ENCODE measurements around the gene KCTD1. TPM values are rescaled to one million over a fixed set of nuclear protein-coding genes. Genes with fewer than 3 reads are reported as not detected.
A peak's percentile ranks its signal among the peaks of the same experiment; 100 is the strongest.

The KCTD1 gene
- total RNA-seq, 6 experiments from 2014 or later: 2.9 to 6.8 (median 4.8) TPM

- WGBS (ENCODE audit: insufficient coverage, low coverage, low lambda C conversion rate, missing lambda C conversion rate): 25% methylated on average over 1 of the region's 9 CpGs
- intact Hi-C loops (cut with DNase I): no loop called here
- H3K27ac ChIP-seq: no peak overlapping the region
- TF ChIP-seq CTCF (IDR thresholded peaks at IDR 0.05): no peak
- TF ChIP-seq POLR2A (IDR thresholded peaks at IDR 0.05): no peak
- H3K4me1 ChIP-seq: no peaks in the 10 kb centered on the region
- peak in 1 of 3 donors; percentile 8 for DNase-seq
- no peak for ATAC-seq
- H3K36me3 ChIP-seq: no peaks in the 10 kb centered on the region
- H3K27me3 ChIP-seq: no peaks in the 10 kb centered on the region
- no peaks in the 10 kb centered on the region for H3K9me3 ChIP-seq
- no peak overlapping the region for H3K4me3 ChIP-seq
These were observed 126.4 kb downstream of the KCTD1 start for GRCh38 chr18:26421931-26422330.

- no CpG with 5 or more reads among the region's 6 CpGs for WGBS (ENCODE audit: insufficient coverage, low coverage, low lambda C conversion rate, missing lambda C conversion rate)
- no peaks in the 10 kb centered on the region for H3K9me3 ChIP-seq
- intact Hi-C loops (cut with DNase I): no loop called here
- no peak overlapping the region for H3K4me3 ChIP-seq
- no peaks in the 10 kb centered on the region for H3K27me3 ChIP-seq
- TF ChIP-seq CTCF (IDR thresholded peaks at IDR 0.05) (no peak), POLR2A (IDR thresholded peaks at IDR 0.05) (no peak)
- peak in 1 of 3 donors; percentile 22 for DNase-seq
- H3K4me1 ChIP-seq: no peaks in the 10 kb centered on the region
- no peak for ATAC-seq
- H3K36me3 ChIP-seq: no peaks in the 10 kb centered on the region
- H3K27ac ChIP-seq: no peak overlapping the region
These were observed 126.8 kb downstream of the KCTD1 start for GRCh38 chr18:26421503-26421902.

- intact Hi-C loops (cut with DNase I): no loop called here
- DNase-seq (no peak), ATAC-seq (no peak)
- 61% methylated on average over 9 of the region's 9 CpGs for WGBS (ENCODE audit: insufficient coverage, low coverage, low lambda C conversion rate, missing lambda C conversion rate)
- Histone ChIP-seq H3K27ac (no peak overlapping the region), H3K9me3 (no peaks in the 10 kb centered on the region), H3K4me1 (no peaks in the 10 kb centered on the region), H3K4me3 (no peak overlapping the region), H3K27me3 (no peaks in the 10 kb centered on the region), H3K36me3 (no peaks in the 10 kb centered on the region)
- TF ChIP-seq CTCF (IDR thresholded peaks at IDR 0.05) (no peak), POLR2A (IDR thresholded peaks at IDR 0.05) (no peak)
These were observed 128.6 kb downstream of the KCTD1 start for GRCh38 chr18:26419746-26420145.

- Histone ChIP-seq H3K36me3 (no peaks in the 10 kb centered on the region), H3K27ac (no peak overlapping the region), H3K4me3 (no peak overlapping the region), H3K4me1 (no peaks in the 10 kb centered on the region), H3K27me3 (no peaks in the 10 kb centered on the region), H3K9me3 (no peaks in the 10 kb centered on the region)
- DNase-seq (no peak), ATAC-seq (no peak)
- TF ChIP-seq POLR2A (IDR thresholded peaks at IDR 0.05): no peak
- TF ChIP-seq CTCF (IDR thresholded peaks at IDR 0.05): no peak
- intact Hi-C loops (cut with DNase I): no loop called here
- 77% methylated on average over 4 of the region's 4 CpGs for WGBS (ENCODE audit: insufficient coverage, low coverage, low lambda C conversion rate, missing lambda C conversion rate)
These were observed 130.1 kb downstream of the KCTD1 start for GRCh38 chr18:26418225-26418624.

GRCh38 chr18:26417190-26417589 lies 131.2 kb downstream of the KCTD1 start:
- no peaks in the 10 kb centered on the region for H3K9me3 ChIP-seq
- H3K27me3 ChIP-seq: no peaks in the 10 kb centered on the region
- H3K36me3 ChIP-seq: no peaks in the 10 kb centered on the region
- intact Hi-C loops (cut with DNase I): no loop called here
- no peaks in the 10 kb centered on the region for H3K4me1 ChIP-seq
- no peak for DNase-seq
- WGBS (ENCODE audit: insufficient coverage, low coverage, low lambda C conversion rate, missing lambda C conversion rate): 47% methylated on average over 2 of the region's 12 CpGs
- ATAC-seq: no peak
- H3K27ac ChIP-seq: no peak overlapping the region
- H3K4me3 ChIP-seq: no peak overlapping the region
- TF ChIP-seq POLR2A (IDR thresholded peaks at IDR 0.05) (no peak), CTCF (IDR thresholded peaks at IDR 0.05) (no peak)
